Measurements from ENCODE around the gene OSBPL2.

OSBPL2 gene

DNA sequence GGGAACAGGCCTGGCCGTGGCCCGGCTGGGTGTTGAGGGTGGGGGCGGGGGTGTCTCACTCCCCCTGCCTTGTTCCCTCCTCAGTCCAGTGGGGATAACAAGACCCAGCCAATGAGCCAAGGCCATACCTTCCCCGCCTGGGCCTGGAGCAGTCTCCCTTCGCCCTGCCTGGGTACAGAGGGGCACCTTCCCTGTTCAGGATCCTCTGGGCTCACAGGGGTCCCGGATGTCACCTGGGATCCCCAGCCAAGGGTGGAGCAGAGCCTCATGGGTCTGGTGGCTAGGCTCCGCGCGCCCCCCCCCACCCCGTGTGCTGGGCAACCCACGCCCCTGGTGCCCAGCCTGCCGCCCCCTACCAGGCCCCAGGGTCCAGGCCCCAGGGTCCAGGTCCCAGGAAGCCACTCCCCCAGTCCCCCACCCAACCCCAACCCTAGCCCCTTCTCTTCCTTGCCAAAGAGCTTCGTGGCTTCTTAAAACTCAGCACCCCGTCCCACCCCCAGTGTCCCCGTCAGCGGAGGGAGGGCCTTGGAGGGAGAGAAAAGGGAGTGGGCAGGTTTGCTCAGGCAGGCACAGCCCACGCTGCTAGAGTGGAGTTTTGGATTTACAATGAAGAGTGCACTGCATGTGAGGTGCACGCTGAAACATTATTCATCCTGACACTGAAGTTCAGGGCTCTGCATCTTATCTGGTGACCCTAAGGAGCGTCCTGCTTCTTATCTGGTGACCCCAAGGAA is 30.1 kb upstream of the OSBPL2 start:
- DNase-seq = no peak

- DNase-seq = no peak
These were observed 29.2 kb upstream of the OSBPL2 start for GRCh38 chr20:62208795-62209755.

- no peak for DNase-seq
These were observed 28.3 kb upstream of the OSBPL2 start for GRCh38 chr20:62209850-62210495.

- DNase-seq = no peak
These were observed 27.8 kb upstream of the OSBPL2 start for GRCh38 chr20:62210496-62210855.

DNA sequence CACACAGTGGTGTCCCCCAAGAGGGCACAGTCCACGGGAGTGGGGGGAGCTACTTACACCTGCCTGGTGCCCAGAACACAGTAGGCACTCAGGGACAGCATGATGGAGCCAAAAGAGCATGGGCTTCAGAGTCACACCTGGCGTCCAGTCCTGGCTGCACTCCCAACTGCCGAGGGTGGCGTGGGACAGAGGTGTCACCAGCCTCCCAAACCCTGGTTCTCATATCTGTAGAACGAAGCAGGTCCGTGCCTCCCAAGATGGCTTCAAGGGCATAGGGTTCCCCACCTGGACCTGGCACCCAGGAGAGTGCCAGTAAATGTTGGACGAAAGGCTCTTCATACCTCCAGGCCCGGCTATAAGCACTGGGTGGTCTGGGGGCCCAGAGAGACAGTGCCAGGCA is 27.1 kb upstream of the OSBPL2 start:
- DNase-seq = no peak

- DNase-seq = no peak
These were observed 26.5 kb upstream of the OSBPL2 start for GRCh38 chr20:62211769-62212288.

GRCh38 chr20:62212299-62212698 is 26.0 kb upstream of the OSBPL2 start:
- DNase-seq = no peak

GRCh38 chr20:62214067-62214466 is 24.3 kb upstream of the OSBPL2 start:
- DNase-seq = no peak

GRCh38 chr20:62215020-62215990 is 23.0 kb upstream of the OSBPL2 start:
- DNase-seq = no peak

- DNase-seq = no peak
These were observed 22.2 kb upstream of the OSBPL2 start for GRCh38 chr20:62215991-62216635.

- DNase-seq = no peak
These were observed 21.4 kb upstream of the OSBPL2 start for GRCh38 chr20:62216636-62217566.

DNA sequence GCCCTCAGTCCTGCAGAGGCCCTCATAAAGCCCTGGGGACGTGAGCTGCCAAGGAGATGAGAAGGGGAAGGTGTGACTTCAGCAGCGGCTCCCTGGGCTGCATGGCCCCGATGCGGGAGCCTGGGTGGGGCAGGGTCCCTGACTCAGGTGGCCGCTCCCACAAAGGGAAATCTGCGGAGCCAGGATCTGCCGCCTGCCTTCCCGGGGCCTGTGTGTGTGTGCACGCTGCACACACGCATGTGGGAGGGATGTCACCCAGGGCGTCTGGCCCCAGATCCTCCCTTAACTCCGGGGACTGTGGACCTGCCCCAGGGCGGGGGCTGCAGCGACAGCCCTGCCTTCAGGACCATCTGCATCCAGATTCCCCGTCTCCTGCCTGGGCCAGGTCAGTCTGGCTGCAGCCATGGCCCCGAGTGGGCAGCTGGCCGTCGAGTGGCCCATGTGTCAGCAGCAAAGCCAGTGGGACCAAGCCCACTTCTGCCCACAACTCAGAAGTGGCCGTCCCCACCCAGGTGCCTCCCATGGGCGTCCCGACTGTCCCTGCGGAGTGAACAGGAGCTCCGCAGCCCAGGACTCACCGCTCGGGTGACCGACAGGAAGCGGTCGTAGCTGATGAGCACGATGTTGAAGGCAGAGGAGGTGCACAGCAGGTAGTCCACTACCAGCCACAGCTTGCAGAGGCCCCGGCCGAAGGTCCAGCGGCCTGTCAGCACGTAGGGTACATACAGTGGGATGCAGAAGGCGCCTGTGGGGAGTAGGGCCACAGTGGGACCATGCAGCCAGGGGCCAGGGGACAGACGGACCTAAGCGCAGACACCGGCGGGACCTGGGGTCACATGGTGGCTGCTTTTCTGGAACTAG is 20.2 kb upstream of the OSBPL2 start:
- DNase-seq = no peak

DNA sequence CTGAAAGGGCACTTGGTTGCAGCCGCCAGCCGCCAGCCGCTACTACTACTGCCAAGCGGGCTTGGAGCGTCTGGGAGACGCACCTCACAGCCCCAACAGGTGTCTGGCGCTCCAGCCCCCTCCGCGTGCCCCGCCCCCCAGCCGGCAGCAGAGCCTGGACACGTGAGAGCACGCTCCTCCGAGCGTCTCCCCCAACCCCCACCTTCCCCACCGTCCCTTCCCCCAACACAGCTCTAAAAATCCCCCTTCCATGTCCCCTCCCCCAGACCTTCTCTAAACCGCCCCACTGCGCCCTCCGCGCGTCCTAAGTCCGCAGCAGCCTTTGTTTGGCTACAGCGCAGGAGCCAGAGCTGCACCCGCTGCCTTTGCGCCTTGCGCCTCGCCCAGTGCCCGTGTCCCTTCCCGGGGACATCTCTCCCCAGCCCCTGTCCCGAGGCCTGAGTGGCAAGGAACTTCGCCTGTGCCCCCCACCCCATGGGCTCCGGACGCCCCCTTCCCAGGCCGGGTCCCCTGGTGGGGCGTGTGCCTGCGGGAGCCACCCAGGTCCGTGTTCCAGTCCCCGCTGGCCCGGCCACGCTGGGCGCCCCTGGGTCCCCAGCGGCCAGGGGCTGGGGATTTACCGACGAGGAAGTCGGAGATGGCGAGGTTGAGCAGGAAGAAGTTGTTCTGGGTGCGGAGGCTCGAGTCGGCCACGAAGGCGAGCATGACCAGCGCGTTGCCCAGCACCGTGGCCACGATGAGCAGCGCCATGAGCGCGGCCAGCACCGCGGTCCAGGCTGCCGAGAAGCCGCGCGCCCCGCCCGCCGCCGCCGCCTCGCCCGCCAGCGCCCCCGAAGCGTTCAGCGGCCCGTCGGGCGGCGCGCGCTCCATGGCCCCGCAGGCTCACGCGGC is 19.0 kb upstream of the OSBPL2 start:
- no peak for DNase-seq

DNA sequence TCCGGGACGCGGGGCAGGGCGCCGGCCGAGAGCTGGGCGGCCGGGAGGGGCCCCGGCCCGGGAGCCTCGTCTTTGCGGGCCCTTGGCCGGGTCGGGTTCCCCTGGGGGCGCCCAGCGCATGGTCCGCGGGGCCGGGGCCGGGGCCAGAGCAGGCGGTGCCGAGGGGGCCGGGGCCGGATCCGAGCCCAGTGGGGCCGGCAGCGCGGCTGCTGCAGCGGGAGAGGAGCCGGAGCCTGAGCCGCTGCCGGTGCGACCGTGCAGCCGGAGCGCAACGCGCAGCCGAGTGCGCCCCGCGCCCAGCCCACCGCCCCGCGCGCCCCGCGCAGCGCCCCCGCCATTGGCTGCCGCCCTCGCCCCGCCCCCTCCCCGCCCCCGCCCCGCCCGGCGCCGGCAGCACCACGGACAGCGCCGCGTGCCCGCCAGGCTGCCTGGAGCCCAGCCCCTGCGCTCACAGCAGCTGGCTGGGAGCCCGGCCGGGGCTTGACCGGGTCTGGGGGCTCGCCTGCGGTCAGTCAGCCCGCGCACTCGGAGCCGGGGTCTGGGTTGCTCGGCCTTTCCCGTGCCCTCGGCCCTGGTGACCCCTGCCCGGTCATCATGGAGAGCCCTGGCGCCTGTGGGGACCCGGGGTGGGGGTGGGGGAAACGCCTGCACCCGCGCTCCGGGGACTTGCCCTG is 18.2 kb upstream of the OSBPL2 start, which contains the start of gene HRH3:
Gene HRH3, minus strand, starts transcription at position 287 of the 674 bp plus-strand sequence. CDS start 308 bp downstream, outside the sequence.
- peak; percentile 27 for DNase-seq

GRCh38 chr20:62220666-62221568 is 17.4 kb upstream of the OSBPL2 start:
- no peak for DNase-seq

DNA sequence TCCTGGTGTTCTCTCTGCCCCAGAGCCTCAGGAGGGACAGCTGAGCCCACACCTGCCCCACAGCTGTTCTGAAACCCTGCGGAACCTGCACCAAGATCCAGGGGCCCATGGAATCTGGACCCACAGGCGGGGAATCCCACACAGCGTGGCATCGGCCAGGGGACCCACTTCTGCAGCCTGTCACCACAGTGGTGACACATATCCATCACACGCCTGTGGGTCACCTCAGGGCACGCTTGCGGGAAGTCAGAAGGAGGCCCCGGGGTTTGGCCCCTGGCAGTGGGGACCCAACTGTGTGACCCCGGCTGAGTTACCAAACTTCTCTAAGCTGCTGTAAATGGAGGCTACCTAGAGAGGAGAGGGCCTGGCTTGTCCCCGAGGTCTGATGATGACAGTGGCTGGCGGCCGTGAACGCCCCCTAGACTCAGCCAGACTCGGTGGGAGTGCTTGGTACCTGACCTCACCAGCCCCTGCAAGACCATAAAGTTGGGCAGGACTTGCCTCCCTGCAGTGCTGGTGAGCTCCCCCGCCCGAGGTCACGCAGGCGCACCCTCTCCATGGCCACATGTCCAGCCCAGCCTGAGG is 16.0 kb upstream of the OSBPL2 start:
- no peak for DNase-seq
